ACHN (cell line): ENCODE results near the gene ESRP2.

Experiments
- DNase-seq: peaks from one replicate; pipeline ENCODE4 v3.0.0-alpha.2; 2015
- in situ Hi-C: cut with HindIII; loops from 2 replicates; pipeline ENCODE4 v1.10.0; 2017; ENCODE audit warnings: low sequenced_read_pairs, low pct_ligation_motif_present, low pct_unique_long_range_greater_than_20kb

ESRP2 gene

DNA sequence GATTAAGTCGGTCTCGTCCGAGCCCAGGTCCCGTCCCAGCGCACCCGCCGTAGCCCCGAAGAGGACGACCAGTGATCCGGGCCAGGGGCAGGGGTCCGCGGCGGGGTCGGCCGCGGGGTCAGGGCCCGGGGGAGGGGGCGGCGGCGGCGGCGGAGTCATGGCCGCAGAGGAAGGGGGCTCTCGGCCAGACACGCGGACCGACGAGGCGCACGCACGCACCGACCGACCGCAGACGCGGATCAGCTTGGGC is at the start of gene ESRP2:
ESRP2 (minus strand) TSS at position 241 of the 250 bp plus-strand sequence; CDS start at position 159, 82 bp downstream.
- in situ Hi-C loops: no loop called here
- no peak for DNase-seq

DNA sequence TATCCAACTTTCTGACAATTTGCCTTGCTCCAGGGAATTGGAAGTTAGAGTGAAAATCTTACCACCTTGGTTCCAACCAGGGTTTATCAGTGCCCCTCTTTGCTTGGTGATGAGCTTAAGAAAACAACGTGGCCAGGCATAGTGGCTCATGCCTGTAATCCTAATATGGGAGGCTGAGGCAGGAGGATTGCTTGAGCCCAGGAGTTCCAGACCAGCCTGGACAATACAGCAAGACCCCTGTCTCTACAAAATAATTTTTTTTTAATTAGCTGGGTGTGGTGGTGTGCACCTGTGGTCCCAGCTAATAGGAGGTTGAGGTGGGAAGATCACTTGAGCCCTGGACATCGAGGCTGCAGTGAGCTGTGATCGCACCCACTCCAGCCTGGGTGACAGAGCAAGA is 49.8 kb upstream of the ESRP2 start:
- DNase-seq: no peak
- in situ Hi-C loops: no loop called here

- DNase-seq: no peak
- in situ Hi-C loops: no loop called here
Measured at GRCh38 chr16:68284847-68285246, 48.9 kb upstream of the ESRP2 start.

GRCh38 chr16:68283801-68284598 is 48.1 kb upstream of the ESRP2 start:
- no peak for DNase-seq
- in situ Hi-C loops: no loop called here

- DNase-seq: no peak
- in situ Hi-C loops: no loop called here
Measured at GRCh38 chr16:68283346-68283745, 47.4 kb upstream of the ESRP2 start.

DNA sequence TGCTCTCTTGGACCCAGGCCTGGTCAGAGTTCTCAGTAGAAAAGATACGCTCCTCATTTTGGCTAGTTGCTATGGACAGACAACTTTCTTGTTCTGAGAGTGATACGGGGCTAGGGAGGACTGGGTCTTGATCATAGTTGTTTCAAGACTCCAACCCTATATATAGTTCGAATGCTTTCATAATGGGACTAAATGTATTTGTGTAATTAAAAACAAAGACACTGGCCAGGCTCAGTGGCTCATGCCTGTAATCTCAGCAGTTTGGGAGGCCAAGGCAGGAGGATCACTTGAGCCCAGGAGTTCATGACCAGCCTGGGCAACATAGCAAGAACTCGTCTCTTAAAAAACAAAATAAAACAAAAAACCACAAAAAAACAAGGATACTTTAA is 46.1 kb upstream of the ESRP2 start:
- in situ Hi-C loops: no loop called here

DNA sequence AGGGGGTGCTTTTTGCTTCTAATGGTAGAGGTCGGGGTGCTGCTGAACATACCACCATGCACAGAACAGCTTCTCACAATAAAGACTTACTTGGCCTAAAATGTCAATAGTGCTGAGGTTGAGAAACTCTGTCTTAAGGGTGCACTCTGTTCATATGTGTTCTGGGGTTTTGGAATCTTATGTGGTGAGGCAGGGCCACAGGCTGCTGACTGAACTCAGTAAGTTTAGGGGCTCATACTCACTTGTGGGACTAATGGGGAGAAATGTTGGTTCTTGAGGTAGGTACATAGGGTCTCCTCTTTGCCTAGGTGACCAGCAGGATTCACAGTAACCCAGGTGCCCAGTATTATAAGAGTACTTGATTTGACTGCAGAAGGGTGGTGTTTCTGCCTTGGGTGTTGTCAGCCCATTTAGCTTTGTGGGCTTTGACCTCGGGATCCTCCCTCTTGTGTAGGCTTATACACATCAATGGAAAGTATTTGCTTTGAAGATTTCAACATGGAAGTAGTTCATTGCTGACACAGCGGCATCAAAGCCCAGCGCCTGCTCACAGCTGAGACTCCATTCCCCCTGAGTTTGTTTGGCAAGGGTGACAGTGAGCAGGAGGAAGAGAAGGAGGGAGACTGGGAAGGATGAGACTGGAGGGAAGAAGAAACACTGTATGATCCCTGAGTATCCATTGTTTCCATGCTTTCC is 45.6 kb upstream of the ESRP2 start:
- DNase-seq: no peak
- in situ Hi-C loops: no loop called here

More for the DNA sequence above, 46.1 kb upstream of the ESRP2 start:
- no peak for DNase-seq

- in situ Hi-C loops: no loop called here
- no peak for DNase-seq
Measured at GRCh38 chr16:68279726-68280558, 44.0 kb upstream of the ESRP2 start.

GRCh38 chr16:68276223-68276622 is 40.3 kb upstream of the ESRP2 start:
- no peak for DNase-seq
- in situ Hi-C loops: no loop called here

- no peak for DNase-seq
- in situ Hi-C loops: no loop called here
Measured at GRCh38 chr16:68275611-68276191, 39.8 kb upstream of the ESRP2 start.

GRCh38 chr16:68274441-68274840 is 38.5 kb upstream of the ESRP2 start:
- DNase-seq: no peak
- in situ Hi-C loops: no loop called here

- DNase-seq: no peak
- in situ Hi-C loops: no loop called here
Measured at GRCh38 chr16:68273896-68274295, 38.0 kb upstream of the ESRP2 start.

DNA sequence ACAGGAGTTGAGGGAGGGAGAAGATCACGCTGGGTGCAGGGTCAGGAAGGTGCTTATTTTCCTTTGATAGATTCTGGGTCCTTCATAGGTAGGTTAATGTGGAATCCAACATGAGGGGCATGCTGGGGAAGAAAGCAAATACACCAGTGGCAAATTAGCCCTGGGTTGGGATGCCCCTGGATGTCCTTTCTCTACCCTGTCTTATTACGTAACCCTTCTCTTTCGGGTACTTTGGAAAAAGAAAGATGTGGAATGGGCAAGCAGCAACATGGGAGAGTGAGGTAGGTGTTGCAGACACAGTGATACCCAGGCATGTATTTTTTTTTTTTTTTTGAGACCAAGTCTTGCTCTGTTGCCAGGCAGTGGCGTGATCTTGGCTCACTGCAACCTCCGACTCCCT is 37.5 kb upstream of the ESRP2 start:
- in situ Hi-C loops: no loop called here
- DNase-seq: no peak

- no peak for DNase-seq
- in situ Hi-C loops: no loop called here
Measured at GRCh38 chr16:68272507-68273209, 36.7 kb upstream of the ESRP2 start.

DNA sequence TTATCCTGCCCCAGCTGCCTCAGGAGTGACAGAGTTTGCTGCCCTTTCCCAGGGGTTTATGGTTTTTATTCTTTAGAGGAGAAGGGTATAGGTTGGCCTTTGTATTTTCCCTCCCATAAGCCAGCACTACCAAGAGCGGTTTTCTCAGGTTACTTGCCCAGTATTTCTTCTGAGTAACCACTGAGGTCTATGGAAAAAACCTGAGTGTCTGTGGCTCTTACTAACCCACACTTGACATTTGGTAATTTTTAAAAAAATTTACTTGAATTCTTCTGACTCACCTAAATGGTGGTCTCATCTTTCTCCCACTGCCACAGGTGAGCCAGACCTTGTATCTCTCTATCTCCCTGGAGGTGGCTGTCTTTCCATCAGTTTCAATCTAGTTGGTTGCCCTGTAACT is 34.4 kb upstream of the ESRP2 start:
- DNase-seq: no peak
- in situ Hi-C loops: no loop called here

DNA sequence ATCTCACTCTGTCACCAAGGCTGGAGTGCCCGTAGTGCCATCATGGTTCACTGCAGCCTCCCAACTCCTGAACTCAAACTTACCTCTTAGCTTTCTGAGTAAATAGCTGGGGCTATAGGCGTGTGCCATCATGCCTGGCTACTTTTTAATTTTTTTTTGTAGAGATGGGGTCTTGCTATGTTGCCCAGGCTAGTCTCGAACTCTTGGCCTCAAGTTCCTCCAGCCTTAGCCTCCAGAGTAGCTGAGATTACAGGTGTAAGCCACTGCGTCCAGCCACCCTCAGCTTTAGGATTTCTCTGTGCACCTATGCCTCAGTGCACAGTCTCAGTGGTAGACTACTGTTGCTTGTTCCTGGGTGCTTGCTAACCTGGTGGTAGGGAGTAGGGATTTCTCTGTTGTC is 33.9 kb upstream of the ESRP2 start:
- in situ Hi-C loops: no loop called here
- no peak for DNase-seq

DNA sequence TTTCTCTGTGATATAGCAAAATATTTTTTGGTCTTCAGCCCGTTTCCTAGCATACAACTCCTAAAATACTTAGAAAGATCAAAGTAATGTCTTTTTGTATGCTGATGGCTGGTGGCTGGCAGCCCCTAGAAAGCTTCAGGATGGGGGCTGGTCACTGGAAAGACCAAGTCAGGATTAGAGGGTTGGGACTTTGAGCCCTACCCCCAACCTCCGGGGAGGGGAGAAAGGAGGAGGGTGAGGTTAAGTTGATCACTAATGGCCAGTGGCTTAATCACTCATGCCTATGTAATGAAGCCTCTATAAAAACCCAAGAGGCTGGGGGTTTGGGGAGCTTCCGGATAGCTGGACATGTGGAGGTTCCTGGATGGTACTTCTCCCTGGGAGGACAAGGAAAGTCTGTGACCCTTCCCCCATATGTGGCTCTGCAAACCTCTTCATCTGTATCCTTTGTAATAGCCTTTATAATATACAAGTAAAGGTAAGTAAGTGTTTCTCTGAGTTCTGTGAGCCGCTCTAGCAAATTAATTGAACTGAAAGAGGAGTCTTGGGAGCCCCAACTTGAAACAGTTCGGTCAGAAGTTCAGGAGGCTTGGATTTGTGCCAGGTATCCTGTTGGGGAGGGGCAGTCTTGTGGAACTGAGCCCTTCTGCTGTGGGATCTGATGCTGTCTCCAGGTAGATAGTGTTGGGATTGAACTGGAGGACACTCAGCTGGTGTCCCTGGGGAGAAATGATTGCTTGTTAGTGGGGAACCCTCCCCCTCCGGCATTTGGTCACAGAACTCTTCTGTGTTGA is 31.9 kb upstream of the ESRP2 start:
- in situ Hi-C loops: no loop called here
- no peak for DNase-seq
